ENCODE data around the gene CHRNA5. TPM values are rescaled to one million over a fixed set of nuclear protein-coding genes. Genes with fewer than 3 reads are reported as not detected.
"Not testable (repeated sequence)": the region's sequence is repeated elsewhere in the genome, so short reads cannot be mapped to it uniquely, and the experiment has no call there.

Gene CHRNA5
- total RNA-seq, 1 donor from 2014 or later: 13.7 TPM

DNA sequence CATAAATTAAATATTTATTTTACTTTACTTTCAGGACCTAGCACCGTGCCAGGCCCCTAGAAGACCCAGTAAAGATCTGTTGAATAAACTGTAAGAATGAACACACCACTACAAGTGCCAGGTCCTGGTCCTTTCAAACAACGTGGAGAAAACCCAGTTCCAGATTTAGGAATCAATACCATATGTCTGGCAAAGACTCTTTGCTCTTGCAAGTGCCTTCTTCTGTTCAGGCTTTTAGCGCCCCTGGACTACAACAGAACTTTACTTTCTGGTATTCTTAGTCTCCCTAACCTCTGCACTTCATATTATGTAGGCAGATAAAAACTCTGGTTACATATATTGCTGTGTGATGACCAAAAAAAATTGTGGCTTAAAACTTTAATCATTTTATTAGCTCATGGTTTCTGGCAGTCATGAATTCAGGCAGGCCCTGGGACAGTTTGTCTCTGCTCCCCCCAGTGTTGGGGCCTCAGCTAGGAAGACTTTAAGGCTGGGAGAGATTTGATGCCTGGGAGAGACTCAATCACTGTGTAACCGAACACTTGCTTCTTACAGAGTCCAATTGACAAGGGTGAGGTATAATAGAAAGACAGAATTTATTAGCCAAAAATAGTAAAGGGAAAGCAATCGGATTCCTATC, 27.9 kb upstream of the CHRNA5 start:
- no peaks in the 10 kb centered on the region for H3K36me3 ChIP-seq (ENCODE audit: control insufficient read depth, insufficient read depth, low read length)
- no peak for DNase-seq (ENCODE audit: low read depth)
- no peak for TF ChIP-seq CTCF (IDR thresholded peaks at IDR 0.05; ENCODE audit: insufficient read depth, low read length, poor library complexity, severe bottlenecking)
- no peaks in the 10 kb centered on the region for H3K27me3 ChIP-seq (ENCODE audit: control insufficient read depth, insufficient read depth, low read length)
- H3K4me3 ChIP-seq (ENCODE audit: low read depth, low read length): no peak overlapping the region

GRCh38 chr15:78538358-78538757, 27.0 kb upstream of the CHRNA5 start:
- DNase-seq (ENCODE audit: low read depth): no peak
- TF ChIP-seq CTCF (IDR thresholded peaks at IDR 0.05; ENCODE audit: insufficient read depth, low read length, poor library complexity, severe bottlenecking): no peak
- H3K27me3 ChIP-seq (ENCODE audit: control insufficient read depth, insufficient read depth, low read length): no peaks in the 10 kb centered on the region
- H3K36me3 ChIP-seq (ENCODE audit: control insufficient read depth, insufficient read depth, low read length): no peaks in the 10 kb centered on the region
- H3K4me3 ChIP-seq (ENCODE audit: low read depth, low read length): no peak overlapping the region

GRCh38 chr15:78539464-78540140, 25.7 kb upstream of the CHRNA5 start:
- DNase-seq (ENCODE audit: low read depth); H3K36me3 ChIP-seq (ENCODE audit: control insufficient read depth, insufficient read depth, low read length); H3K27me3 ChIP-seq (ENCODE audit: control insufficient read depth, insufficient read depth, low read length): not testable (repeated sequence)
- peak overlapping the region; percentile 65 for H3K4me3 ChIP-seq (ENCODE audit: low read depth, low read length)

DNA sequence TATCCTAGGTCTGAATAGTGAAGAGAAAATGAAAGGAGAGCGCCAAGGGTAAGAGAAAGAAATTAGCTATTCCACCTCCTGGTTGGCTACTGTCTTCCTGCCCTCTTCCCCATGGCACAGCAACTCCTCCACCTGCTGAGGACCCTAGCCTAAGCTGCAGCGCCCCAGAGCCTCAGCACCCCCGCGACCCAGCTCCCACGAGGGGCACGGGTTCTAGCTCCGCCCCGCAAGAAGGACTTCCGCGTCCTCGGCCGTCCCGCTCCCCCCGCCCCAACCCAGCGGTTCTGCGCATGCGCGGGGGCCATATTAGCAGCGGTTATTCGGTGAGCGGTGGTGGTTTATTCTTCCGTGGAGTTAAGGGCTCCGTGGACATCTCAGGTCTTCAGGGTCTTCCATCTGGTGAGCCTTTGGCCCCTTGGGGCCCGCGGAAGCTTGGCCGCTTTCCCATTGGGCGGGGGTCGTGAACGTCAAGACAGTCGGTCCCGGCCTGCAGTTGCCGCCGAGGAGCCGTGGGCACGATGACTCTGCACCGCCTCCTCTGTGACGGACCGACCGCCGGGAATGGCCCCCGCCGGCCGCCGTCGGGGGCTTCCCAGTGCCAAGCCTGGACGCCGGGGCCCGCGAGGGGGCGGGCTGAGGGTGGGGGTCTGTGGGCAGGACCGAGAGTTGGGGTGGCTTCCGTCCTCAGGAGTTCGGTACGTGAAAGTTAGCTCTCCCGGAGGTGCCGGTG, 25.0 kb upstream of the CHRNA5 start, which contains the start of gene PSMA4:
PSMA4 (plus strand) TSS at position 304 of the 730 bp plus-strand sequence. CDS start 1,484 bp downstream, outside the sequence.
- DNase-seq (ENCODE audit: low read depth): no peak
- Histone ChIP-seq H3K27me3 (ENCODE audit: control insufficient read depth, insufficient read depth, low read length) (no peaks in the 10 kb centered on the region), H3K4me3 (ENCODE audit: low read depth, low read length) (peak within 1 kb of the TSS; percentile 65), H3K36me3 (ENCODE audit: control insufficient read depth, insufficient read depth, low read length) (no peaks in the 10 kb centered on the region)
- peak; percentile 29 for TF ChIP-seq CTCF (IDR thresholded peaks at IDR 0.05; ENCODE audit: insufficient read depth, low read length, poor library complexity, severe bottlenecking)

- Histone ChIP-seq H3K36me3 (ENCODE audit: control insufficient read depth, insufficient read depth, low read length) (no peaks in the 10 kb centered on the region), H3K4me3 (ENCODE audit: low read depth, low read length) (peak overlapping the region; percentile 65), H3K27me3 (ENCODE audit: control insufficient read depth, insufficient read depth, low read length) (no peaks in the 10 kb centered on the region)
- DNase-seq (ENCODE audit: low read depth): no peak
- TF ChIP-seq CTCF (IDR thresholded peaks at IDR 0.05; ENCODE audit: insufficient read depth, low read length, poor library complexity, severe bottlenecking): no peak
Observed at GRCh38 chr15:78540871-78541743, 24.2 kb upstream of the CHRNA5 start.

DNA sequence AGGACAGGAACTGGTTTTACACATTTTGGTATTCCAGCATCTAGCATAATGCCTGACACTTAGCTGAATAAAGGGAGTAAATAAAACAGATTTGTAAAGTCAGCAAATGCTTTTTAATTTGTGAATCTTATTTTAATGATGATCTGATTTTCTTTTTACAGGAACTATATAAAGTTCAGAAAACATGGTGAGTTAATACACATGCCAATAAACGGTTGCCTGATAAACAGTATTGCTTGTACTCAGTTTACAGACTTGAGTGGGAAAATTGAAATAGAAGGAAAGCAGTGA, 23.6 kb upstream of the CHRNA5 start:
- no peaks in the 10 kb centered on the region for H3K27me3 ChIP-seq (ENCODE audit: control insufficient read depth, insufficient read depth, low read length)
- H3K4me3 ChIP-seq (ENCODE audit: low read depth, low read length): peak overlapping the region; percentile 65
- DNase-seq (ENCODE audit: low read depth): no peak
- TF ChIP-seq CTCF (IDR thresholded peaks at IDR 0.05; ENCODE audit: insufficient read depth, low read length, poor library complexity, severe bottlenecking): no peak
- no peaks in the 10 kb centered on the region for H3K36me3 ChIP-seq (ENCODE audit: control insufficient read depth, insufficient read depth, low read length)

All from kidney epithelial cell (primary cell).